ENCODE data around the gene PFDN6.

PFDN6 gene

GRCh38 chr6:33292996-33293682 is 3.7 kb downstream of the PFDN6 start:
- no peak for TF ChIP-seq CTCF (IDR thresholded peaks at IDR 0.05; ENCODE audit: low read depth, low read length)
- DNase-seq (ENCODE audit: extremely low read depth, low read depth), result no peak

GRCh38 chr6:33294086-33294823 is 4.9 kb downstream of the PFDN6 start:
- TF ChIP-seq CTCF (IDR thresholded peaks at IDR 0.05; ENCODE audit: low read depth, low read length), result no peak
- DNase-seq (ENCODE audit: extremely low read depth, low read depth), result no peak

GRCh38 chr6:33295621-33296369 is 6.4 kb downstream of the PFDN6 start:
- TF ChIP-seq CTCF (IDR thresholded peaks at IDR 0.05; ENCODE audit: low read depth, low read length), result no peak
- DNase-seq (ENCODE audit: extremely low read depth, low read depth), result no peak

- DNase-seq (ENCODE audit: extremely low read depth, low read depth), result no peak
- no peak for TF ChIP-seq CTCF (IDR thresholded peaks at IDR 0.05; ENCODE audit: low read depth, low read length)
Measured at GRCh38 chr6:33296797-33297405, 7.5 kb downstream of the PFDN6 start.

GRCh38 chr6:33297406-33297955 is 8.1 kb downstream of the PFDN6 start:
- no peak for DNase-seq (ENCODE audit: extremely low read depth, low read depth)
- TF ChIP-seq CTCF (IDR thresholded peaks at IDR 0.05; ENCODE audit: low read depth, low read length), result no peak

- no peak for DNase-seq (ENCODE audit: extremely low read depth, low read depth)
- TF ChIP-seq CTCF (IDR thresholded peaks at IDR 0.05; ENCODE audit: low read depth, low read length), result no peak
Measured at GRCh38 chr6:33297956-33298772, 8.8 kb downstream of the PFDN6 start.

Measured in AG09319 (cell line).